Stimulated activated CD4-positive, alpha-beta T cell treated with anti-CD3 and anti-CD28 coated beads, Interleukin-12 subunit alpha, Interleukin-12 subunit beta, amount 100 ng/mL, for 24 hours (primary cell): ENCODE data around the gene PGBD5.

Source experiments
- DNase-seq, 2 experiments: peaks; one replicate each; pipeline ENCODE4 v3.0.0-alpha.2; 2020; ENCODE audit warnings: low read depth in 2 of 2

The PGBD5 gene

GRCh38 chr1:230349020-230349393, 77.1 kb downstream of the PGBD5 start:
- DNase-seq = no peak

- DNase-seq = no peak
These were observed 77.6 kb downstream of the PGBD5 start for GRCh38 chr1:230348386-230349019.

- DNase-seq = no peak
These were observed 78.2 kb downstream of the PGBD5 start for GRCh38 chr1:230347896-230348295.

DNA sequence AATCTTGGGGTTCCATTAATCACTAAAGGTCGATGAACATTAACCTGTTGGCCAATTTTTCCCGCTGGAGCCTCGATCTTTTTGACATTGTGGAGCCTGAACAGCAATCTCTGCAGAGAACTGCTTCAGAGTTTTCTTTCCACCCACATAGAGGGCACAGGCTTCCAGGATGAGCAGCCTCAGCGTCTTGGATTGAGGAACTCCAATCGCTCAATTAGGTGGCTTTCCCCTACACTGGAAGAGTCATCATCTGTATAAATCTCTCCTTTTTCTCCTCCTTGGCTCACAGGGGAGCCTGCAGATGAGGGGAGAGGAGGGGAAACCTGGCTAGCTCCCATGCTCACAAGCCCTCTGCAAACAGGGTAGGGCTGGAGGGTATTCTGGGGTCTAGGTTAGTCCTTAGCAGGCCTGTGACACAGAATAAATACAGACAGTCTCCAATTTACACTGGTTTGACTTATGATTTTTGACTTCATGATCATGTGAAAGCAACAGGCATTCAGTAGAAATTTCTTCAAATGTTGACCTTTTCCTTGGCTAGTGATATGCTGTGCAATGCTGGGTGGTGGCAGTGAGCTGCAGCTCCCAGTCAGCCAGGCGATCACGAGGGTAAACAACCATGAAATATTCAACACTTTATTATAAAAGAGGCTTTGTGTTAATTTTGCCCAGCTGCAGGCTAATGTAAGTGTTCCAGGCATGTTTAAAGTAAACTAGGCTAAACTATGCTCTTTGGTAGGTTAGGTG, 80.8 kb downstream of the PGBD5 start:
- DNase-seq = no peak

DNA sequence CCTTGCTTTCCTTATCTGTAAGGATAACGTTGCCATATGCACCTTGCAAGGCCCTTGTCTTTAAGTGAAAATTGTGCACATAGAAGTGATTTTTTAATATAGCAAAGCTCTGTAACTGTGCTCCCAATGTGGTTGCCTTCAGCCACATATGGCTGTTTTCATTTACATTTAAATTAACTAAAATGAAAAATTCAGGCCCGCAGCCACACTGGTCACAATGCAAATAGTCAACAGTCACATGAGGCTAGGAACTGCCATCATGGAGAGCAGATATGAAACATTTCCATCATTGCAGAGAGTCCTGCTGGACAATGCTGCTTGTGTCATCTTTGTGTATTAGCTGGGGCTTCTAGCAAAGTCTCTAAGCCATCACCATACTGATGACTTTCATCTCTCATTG, 83.4 kb downstream of the PGBD5 start:
- DNase-seq = no peak

GRCh38 chr1:230342019-230342418, 84.1 kb downstream of the PGBD5 start:
- no peak for DNase-seq

DNA sequence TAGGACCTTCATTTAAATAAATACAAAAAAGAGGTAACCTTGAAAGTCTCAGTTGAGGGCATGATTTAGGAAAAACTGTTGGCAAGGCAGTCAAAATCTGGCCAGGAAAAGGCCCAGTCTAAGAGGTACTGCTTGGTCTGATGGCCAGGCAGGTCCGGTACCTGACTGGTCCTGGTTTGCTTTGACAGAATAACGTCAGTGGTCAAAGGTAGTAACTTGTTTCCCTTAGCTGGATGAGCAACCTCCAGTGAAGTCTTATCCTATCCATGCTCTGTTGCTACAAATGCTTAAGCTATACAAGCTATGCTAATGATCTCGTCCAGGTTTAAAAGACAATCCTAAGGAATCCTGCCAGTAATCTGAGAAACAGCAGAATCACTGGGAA, 85.0 kb downstream of the PGBD5 start:
- DNase-seq = no peak

- no peak for DNase-seq
These were observed 85.5 kb downstream of the PGBD5 start for GRCh38 chr1:230340526-230341161.

- DNase-seq = no peak
These were observed 87.1 kb downstream of the PGBD5 start for GRCh38 chr1:230339033-230339432.

DNA sequence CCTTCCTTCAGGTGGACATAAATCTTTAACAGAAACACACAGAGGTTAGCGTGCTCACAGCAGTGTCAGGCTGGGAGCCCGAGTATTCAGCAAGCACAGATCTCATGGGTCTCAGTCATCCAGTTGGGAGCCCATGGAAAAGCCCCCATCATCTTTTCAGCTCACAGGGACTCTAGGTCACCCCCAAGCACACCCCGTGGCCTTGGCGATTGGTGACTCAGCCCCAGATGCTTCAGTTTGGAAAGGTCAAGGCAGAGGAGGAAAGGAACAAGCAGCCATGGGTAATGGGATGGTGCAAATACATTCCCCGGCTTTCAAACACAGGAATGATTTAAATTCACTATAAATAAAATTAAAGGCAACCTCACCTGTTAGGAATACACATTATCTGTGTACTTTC, 88.9 kb downstream of the PGBD5 start:
- DNase-seq = no peak

GRCh38 chr1:230335861-230336522, 90.1 kb downstream of the PGBD5 start:
- DNase-seq = no peak

GRCh38 chr1:230334447-230334837, 91.7 kb downstream of the PGBD5 start:
- no peak for DNase-seq

GRCh38 chr1:230333590-230334446, 92.3 kb downstream of the PGBD5 start:
- no peak for DNase-seq

GRCh38 chr1:230332575-230333066, 93.5 kb downstream of the PGBD5 start:
- DNase-seq = no peak

- no peak for DNase-seq
These were observed 94.1 kb downstream of the PGBD5 start for GRCh38 chr1:230332061-230332460.

- DNase-seq = no peak
These were observed 96.0 kb downstream of the PGBD5 start for GRCh38 chr1:230330157-230330556.

DNA sequence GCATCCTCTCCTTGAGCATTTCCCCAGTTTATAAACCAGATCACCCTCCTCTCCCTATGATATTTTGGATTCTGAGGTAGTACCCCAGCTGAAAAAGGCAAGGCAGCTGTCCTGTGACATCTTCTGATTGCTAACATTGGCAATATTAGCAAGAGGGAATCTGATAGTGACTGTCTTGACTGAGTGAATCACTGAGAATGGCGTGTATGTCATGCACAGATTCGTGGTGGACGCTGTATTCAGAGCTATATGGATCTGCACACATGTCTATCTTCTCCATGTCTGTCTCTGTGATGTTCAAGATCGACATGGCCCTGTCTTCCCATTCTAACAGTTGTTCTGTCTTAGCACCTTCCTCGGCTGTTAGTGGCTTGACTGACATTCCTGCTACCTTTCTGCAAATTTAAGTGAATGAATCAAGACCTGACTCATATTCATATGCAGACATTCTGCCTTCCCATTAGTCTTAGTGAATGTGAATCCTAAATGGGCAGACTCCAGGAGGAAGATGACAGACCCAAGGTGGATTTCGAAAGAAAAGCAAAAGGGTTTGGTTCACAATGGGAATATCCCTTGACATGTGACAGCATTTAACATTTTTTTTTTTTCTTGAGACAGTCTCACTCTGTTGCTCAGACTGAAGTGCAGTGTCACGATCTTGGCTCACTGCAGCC, 97.7 kb downstream of the PGBD5 start:
- DNase-seq = no peak

DNA sequence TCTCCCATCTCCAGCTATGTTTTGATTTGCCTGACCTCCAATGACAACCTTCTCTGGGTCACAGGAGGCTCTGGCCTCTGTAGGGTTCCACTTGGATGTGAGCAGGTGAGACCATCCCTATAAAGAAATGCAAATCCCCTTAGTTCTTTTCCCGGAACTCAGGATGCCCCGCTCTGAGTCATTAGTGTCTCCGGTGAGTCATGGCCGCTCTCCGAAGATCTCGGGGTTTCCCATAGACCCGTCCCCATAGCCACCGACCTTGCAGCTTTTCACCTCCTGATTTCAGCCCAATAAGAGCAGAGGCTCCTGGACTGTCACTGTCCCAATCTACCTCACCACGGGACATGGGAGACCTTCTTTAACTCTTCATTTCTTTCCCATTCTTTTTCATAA, 98.2 kb downstream of the PGBD5 start:
- DNase-seq = peak in 1 of 2 experiments; percentile 30

DNA sequence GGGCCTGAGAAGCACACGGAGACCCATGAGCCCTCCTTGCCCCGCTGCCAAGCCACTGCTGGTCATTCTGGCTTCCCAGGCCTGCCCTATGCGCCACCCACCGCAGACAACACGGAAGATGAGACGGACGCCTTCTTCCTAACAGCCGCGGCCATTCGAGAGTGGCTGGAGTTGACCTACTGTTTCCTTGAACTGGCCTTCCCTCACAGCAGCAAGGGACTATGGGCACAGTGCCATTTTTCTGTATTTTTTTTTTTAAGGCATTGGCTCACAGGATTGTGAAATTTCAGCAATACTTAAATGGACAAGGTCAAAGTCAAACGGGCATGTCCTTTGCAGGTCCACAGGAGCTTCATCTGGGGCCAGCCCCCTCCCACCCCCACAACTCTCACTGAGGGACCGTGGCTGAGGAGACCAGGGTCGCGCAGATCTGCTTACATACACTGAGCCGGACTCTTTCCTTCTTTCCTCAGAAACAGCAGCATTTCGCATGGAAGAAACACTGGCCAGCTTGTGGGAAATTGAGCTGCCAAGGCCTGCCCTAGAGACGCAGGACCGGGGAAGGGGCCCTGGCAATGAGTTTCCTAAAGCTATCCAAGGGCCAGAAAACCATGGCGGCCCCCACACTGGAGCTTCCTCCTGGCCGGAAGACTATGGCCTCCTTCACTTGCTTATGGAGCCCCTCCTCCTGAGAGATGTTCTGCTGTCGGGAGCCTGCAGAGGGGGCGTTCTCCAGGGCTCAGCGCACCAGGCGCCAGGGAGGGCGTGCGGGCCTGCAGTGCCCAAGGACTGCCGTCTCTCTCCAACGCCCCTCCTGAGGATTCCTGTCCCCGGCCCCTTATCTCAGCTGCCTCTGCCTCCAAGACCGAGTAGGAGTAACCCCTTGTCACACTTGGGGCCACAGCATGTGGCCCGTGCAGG, 98.9 kb downstream of the PGBD5 start:
- DNase-seq = no peak

- no peak for DNase-seq
These were observed 102.4 kb downstream of the PGBD5 start for GRCh38 chr1:230323686-230324085.
